Panc1 (cell line): ENCODE data around the gene SAYSD1. TPM values are rescaled to one million over a fixed set of nuclear protein-coding genes. Genes with fewer than 3 reads are reported as not detected.

Experiments
- ATAC-seq: fragments of 200-7000 bp; cut with Tn5 transposase; 2 replicates; pipeline ENCODE4 v1.9.1; 2020; ENCODE audit warnings: mild to moderate bottlenecking, moderate library complexity
- BruUV-seq: library from RNA; stranded (reverse); fragments of 400-500 nt; replicated peaks from 2 replicates; lab custom pipeline; 2021; lab: Mats Ljungman, UMichigan
- CTCF ChIA-PET: fragments of 300-600 bp; sonication (Branson Sonifier 250); formaldehyde crosslinking; loops from one replicate; lab custom pipeline; 2022; ENCODE audit warnings: antibody characterized with exemption; lab: Charles Lee
- POLR2A ChIA-PET: fragments of 300-600 bp; sonication (Branson Sonifier 250); formaldehyde crosslinking; loops from one replicate; lab custom pipeline; 2022; ENCODE audit warnings: antibody characterized with exemption; lab: Charles Lee
- DNase-seq: peaks from one replicate; pipeline ENCODE4 v3.0.0-alpha.2; 2010; ENCODE audit warnings: low read depth, low spot score
- H3K27ac ChIP-seq: 2 replicates; pipeline ENCODE4 v1.5.1; 2011; ENCODE audit warnings: mild to moderate bottlenecking, low read length, inconsistent platforms
- H3K27me3 ChIP-seq: fragments of 200-500 bp; sonication (Bioruptor generic); 2 replicates; pipeline ENCODE4 v1.6.0; 2014; ENCODE audit warnings: low read length, inconsistent platforms; ENCODE audit not compliant: control insufficient read depth, insufficient read depth
- H3K36me3 ChIP-seq: fragments of 200-500 bp; sonication (Bioruptor generic); 2 replicates; pipeline ENCODE4 v1.5.1; 2014; ENCODE audit warnings: inconsistent platforms, mild to moderate bottlenecking, low read length, moderate library complexity; ENCODE audit not compliant: control insufficient read depth, insufficient read depth
- H3K4me1 ChIP-seq: 2 replicates; pipeline ENCODE4 v1.5.1; 2011; ENCODE audit warnings: inconsistent platforms, mild to moderate bottlenecking, low read length, moderate library complexity; ENCODE audit not compliant: control insufficient read depth, insufficient read depth
- H3K4me3 ChIP-seq, 2 experiments: 2 replicates each; pipeline ENCODE4 v1.5.1; 2011 to 2012; ENCODE audit warnings: low read depth in 2 of 2, low read length in 2 of 2, mild to moderate bottlenecking in 2 of 2, inconsistent platforms in 1 of 2, moderate library complexity in 1 of 2
- H3K9me3 ChIP-seq: fragments of 200-500 bp; sonication (Bioruptor generic); 2 replicates; pipeline ENCODE4 v1.5.1; 2014; ENCODE audit warnings: low read depth, mild to moderate bottlenecking, inconsistent platforms, low read length, moderate library complexity; ENCODE audit not compliant: control insufficient read depth, insufficient read depth
- POLR2AphosphoS5 ChIP-seq: IDR thresholded peaks from 2 replicates; pipeline ENCODE4 v1.6.1; 2012; ENCODE audit warnings: mild to moderate bottlenecking, low read depth, low read length, moderate library complexity
- SIN3A ChIP-seq: IDR thresholded peaks from 2 replicates; pipeline ENCODE4 v1.6.1; 2012; ENCODE audit warnings: low read depth, mild to moderate bottlenecking, low read length, moderate library complexity, borderline replicate concordance; ENCODE audit not compliant: insufficient read depth
- TCF7L2 ChIP-seq: IDR thresholded peaks from 2 replicates; pipeline ENCODE4 v1.6.1; 2011; ENCODE audit warnings: mild to moderate bottlenecking, low read depth, low read length, inconsistent platforms
- in situ Hi-C: cut with HindIII; loops from 2 replicates; pipeline ENCODE4 v1.10.0; 2016; ENCODE audit warnings: low sequenced_read_pairs, low pct_unique_long_range_greater_than_20kb
- intact Hi-C: fragments of 100-400 bp; cut with micrococcal nuclease; formaldehyde crosslinking; loops from one replicate; pipeline ENCODE4 v1.10.0; 2022; ENCODE audit not compliant: unreplicated experiment
- total RNA-seq: library from RNA; stranded (reverse); gene quantifications from one replicate; pipeline ENCODE4 v1.2.1, GENCODE V29; 2021; ENCODE audit not compliant: unreplicated experiment
- TF ChIP-seq, protein P1 (sequence below): fragments of 450-650 bp; IDR thresholded peaks from 2 replicates; pipeline ENCODE4 v1.5.1; 2017; ENCODE audit warnings: mild to moderate bottlenecking
- TF ChIP-seq, protein P2 (sequence below), 2 experiments: IDR thresholded peaks; 2 replicates each; pipeline ENCODE4 v1.6.1; 2011 to 2012; ENCODE audit warnings: low read depth in 2 of 2, control low read depth in 1 of 2, low read length in 1 of 2, mild to moderate bottlenecking in 1 of 2, moderate library complexity in 1 of 2; ENCODE audit not compliant: insufficient read depth in 1 of 2

Gene SAYSD1
- total RNA-seq, 1 experiment from 2014 or later, result 17.0 TPM

DNA sequence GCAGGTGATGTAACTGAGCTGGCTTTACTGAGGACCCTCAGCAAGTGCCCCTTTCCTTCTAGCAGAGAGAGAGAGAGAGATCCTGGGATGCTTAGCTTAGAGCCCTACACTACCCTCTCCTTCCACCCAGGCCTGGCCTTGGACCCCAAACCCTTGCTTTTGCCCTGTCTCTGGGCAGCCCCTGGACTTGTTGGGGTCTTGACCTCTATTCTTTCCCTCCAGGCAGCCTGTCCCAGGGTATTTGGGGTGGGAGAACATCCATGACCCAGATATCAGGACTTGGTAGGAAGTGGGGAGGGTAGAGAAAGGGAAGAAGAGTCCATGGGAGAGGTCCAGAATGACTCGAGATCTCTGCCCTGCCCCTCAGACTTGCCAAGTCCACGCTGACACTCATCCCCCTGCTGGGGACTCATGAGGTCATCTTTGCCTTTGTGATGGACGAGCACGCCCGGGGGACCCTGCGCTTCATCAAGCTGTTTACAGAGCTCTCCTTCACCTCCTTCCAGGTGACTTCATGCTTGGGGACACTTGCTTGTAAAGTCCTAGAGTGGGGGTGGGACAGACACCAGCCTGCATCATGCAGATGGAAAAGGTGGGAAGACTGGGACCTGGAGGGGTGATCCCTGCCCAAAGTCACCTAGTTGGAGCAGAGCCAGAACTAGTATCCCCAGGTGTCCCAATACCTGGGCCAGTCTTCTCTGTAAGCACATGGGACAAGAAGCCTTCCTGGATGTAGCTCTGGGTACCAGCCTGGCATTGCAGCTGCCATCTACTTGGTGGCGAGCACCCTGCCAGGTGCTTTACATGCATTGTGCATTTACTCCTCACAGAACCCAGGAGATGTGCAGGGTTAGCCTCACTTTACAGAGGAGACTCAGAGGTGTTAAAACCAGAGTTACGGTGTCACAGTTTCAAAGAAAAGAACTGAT, 35.5 kb downstream of the SAYSD1 start:
- TF ChIP-seq SIN3A, result no peak
- TF ChIP-seq, protein P1, sequence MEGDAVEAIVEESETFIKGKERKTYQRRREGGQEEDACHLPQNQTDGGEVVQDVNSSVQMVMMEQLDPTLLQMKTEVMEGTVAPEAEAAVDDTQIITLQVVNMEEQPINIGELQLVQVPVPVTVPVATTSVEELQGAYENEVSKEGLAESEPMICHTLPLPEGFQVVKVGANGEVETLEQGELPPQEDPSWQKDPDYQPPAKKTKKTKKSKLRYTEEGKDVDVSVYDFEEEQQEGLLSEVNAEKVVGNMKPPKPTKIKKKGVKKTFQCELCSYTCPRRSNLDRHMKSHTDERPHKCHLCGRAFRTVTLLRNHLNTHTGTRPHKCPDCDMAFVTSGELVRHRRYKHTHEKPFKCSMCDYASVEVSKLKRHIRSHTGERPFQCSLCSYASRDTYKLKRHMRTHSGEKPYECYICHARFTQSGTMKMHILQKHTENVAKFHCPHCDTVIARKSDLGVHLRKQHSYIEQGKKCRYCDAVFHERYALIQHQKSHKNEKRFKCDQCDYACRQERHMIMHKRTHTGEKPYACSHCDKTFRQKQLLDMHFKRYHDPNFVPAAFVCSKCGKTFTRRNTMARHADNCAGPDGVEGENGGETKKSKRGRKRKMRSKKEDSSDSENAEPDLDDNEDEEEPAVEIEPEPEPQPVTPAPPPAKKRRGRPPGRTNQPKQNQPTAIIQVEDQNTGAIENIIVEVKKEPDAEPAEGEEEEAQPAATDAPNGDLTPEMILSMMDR, result no peak
- no peak for TF ChIP-seq POLR2AphosphoS5
- TF ChIP-seq, protein P2, sequence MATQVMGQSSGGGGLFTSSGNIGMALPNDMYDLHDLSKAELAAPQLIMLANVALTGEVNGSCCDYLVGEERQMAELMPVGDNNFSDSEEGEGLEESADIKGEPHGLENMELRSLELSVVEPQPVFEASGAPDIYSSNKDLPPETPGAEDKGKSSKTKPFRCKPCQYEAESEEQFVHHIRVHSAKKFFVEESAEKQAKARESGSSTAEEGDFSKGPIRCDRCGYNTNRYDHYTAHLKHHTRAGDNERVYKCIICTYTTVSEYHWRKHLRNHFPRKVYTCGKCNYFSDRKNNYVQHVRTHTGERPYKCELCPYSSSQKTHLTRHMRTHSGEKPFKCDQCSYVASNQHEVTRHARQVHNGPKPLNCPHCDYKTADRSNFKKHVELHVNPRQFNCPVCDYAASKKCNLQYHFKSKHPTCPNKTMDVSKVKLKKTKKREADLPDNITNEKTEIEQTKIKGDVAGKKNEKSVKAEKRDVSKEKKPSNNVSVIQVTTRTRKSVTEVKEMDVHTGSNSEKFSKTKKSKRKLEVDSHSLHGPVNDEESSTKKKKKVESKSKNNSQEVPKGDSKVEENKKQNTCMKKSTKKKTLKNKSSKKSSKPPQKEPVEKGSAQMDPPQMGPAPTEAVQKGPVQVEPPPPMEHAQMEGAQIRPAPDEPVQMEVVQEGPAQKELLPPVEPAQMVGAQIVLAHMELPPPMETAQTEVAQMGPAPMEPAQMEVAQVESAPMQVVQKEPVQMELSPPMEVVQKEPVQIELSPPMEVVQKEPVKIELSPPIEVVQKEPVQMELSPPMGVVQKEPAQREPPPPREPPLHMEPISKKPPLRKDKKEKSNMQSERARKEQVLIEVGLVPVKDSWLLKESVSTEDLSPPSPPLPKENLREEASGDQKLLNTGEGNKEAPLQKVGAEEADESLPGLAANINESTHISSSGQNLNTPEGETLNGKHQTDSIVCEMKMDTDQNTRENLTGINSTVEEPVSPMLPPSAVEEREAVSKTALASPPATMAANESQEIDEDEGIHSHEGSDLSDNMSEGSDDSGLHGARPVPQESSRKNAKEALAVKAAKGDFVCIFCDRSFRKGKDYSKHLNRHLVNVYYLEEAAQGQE (IDR thresholded peaks at IDR 0.05; ENCODE audit: insufficient read depth in 1 of 2, low read depth in 2 of 2, low read length in 1 of 2), result no peak
- TF ChIP-seq TCF7L2, result no peak
- H3K4me1 ChIP-seq, result no peaks in the 10 kb centered on the region

DNA sequence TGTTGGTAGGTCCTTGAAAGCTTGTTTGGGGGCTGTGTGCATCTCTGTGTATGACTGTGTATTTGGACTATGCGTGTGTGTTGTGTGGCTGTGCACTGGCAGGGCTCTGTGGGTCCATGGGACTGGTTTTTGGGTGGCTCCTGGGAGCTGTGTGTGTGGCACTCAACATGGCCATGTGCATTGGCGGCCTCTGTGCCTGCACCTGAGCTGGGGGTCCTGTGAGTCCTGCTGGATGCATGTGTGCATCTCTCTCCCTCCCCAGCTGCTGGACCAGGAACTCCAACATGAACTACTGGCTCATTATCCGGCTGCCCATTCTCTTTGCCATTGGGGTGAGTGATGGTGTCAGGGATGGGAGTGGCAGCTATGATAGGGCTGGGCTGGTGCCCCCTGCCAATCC, 36.3 kb downstream of the SAYSD1 start:
- no peak for ATAC-seq
- H3K27me3 ChIP-seq, result no peaks in the 10 kb centered on the region; the same call in 1 of the 2 replicates
- ChIA-PET CTCF (no interaction called here), POLR2A (interaction anchor here (0.5 kb wide), 1 partner anchor 48 kb away, joined by 5 read pairs; no protein-coding TSS in a partner anchor)
- H3K36me3 ChIP-seq, result no peaks in the 10 kb centered on the region
- no TSS peak for BruUV-seq
- no peak for DNase-seq
- H3K4me3 ChIP-seq, result no peak overlapping the region
- no peak overlapping the region for H3K27ac ChIP-seq
- intact Hi-C loops (no loop called here), in situ Hi-C loops (no loop called here)
- TF ChIP-seq SIN3A, result no peak
- TF ChIP-seq, protein P1, result no peak
- TF ChIP-seq, protein P2 (IDR thresholded peaks at IDR 0.05; ENCODE audit: insufficient read depth in 1 of 2, low read depth in 2 of 2, low read length in 1 of 2), result no peak
- no peak for TF ChIP-seq POLR2AphosphoS5
- no peak for TF ChIP-seq TCF7L2
- no peaks in the 10 kb centered on the region for H3K9me3 ChIP-seq
- H3K4me1 ChIP-seq, result no peaks in the 10 kb centered on the region

More for the DNA sequence above, 35.5 kb downstream of the SAYSD1 start:
- Histone ChIP-seq H3K4me3 (no peak overlapping the region), H3K27me3 (no peaks in the 10 kb centered on the region; the same call in 1 of the 2 replicates), H3K9me3 (no peaks in the 10 kb centered on the region), H3K36me3 (no peaks in the 10 kb centered on the region), H3K27ac (no peak overlapping the region)
- ChIA-PET POLR2A (interaction anchor here (0.5 kb wide), 1 partner anchor 47 kb away, joined by 5 read pairs; no protein-coding TSS in a partner anchor), CTCF (no interaction called here)
- ATAC-seq, result no peak
- BruUV-seq, result no TSS peak
- no peak for DNase-seq
- intact Hi-C loops, result no loop called here
- in situ Hi-C loops, result no loop called here
